ENCODE measurements around the gene SMIM24.
A peak's percentile ranks its signal among the peaks of the same experiment; 100 is the strongest.

Gene SMIM24

DNA sequence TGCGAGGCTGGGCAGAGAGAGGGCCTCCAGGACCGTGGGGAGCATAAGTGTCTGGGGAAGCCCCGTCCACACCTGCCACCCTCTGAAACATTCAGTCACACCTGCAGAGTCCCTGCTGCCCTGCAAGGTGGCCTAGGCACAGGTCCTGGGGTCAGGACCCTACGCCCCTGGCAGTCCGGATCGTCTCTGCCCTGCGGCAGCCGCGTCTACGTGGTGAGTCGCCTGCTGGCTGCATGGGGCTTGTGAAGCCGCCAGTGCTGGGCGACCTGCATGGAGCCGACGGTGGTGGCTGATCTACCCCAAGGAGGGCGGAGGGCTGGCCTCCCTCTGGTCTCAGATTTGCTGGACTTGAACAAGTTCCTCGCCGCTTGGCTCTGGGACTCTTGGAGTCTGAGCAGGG, 38.8 kb upstream of the SMIM24 start:
- Mint-ChIP-seq H3K9me3 (no peaks in the 10 kb centered on the region), H3K4me3 (no peak overlapping the region), H3K27ac (no peak overlapping the region), H3K27me3 (ENCODE audit: low read depth) (no peaks in the 10 kb centered on the region), H3K36me3 (ENCODE audit: low read depth) (peaks cover 9% of the 10 kb centered on the region), H3K4me1 (ENCODE audit: low read depth) (peaks cover 13% of the 10 kb centered on the region)

DNA sequence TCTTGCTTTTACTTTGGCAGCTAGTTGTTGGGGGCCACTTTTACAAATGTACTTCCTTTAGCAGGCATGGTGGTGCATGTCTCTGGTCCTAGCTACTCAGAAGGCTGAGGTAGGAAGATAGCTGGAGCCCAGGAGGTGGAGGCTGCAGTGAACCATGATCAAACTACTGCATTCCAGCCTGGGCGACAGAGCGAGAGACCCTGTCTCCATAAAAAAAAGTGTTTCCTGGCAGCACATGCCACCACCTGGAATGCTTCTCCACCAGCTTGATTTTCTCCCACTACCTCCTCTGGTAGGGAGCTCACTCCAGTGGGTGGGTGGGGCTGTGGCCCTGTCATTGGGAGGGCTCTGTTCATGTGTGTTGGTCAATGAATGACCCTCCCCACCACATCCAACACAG, 38.3 kb upstream of the SMIM24 start:
- H3K27me3 Mint-ChIP-seq (ENCODE audit: low read depth): no peaks in the 10 kb centered on the region
- no peak overlapping the region for H3K27ac Mint-ChIP-seq
- peaks cover 13% of the 10 kb centered on the region for H3K4me1 Mint-ChIP-seq (ENCODE audit: low read depth)
- no peaks in the 10 kb centered on the region for H3K9me3 Mint-ChIP-seq
- peaks cover 9% of the 10 kb centered on the region for H3K36me3 Mint-ChIP-seq (ENCODE audit: low read depth)
- H3K4me3 Mint-ChIP-seq: no peak overlapping the region

GRCh38 chr19:3518255-3518654, 37.9 kb upstream of the SMIM24 start:
- H3K27ac Mint-ChIP-seq: no peak overlapping the region
- no peaks in the 10 kb centered on the region for H3K27me3 Mint-ChIP-seq (ENCODE audit: low read depth)
- peaks cover 13% of the 10 kb centered on the region for H3K4me1 Mint-ChIP-seq (ENCODE audit: low read depth)
- H3K4me3 Mint-ChIP-seq: no peak overlapping the region
- peaks cover 9% of the 10 kb centered on the region for H3K36me3 Mint-ChIP-seq (ENCODE audit: low read depth)
- H3K9me3 Mint-ChIP-seq: no peaks in the 10 kb centered on the region

DNA sequence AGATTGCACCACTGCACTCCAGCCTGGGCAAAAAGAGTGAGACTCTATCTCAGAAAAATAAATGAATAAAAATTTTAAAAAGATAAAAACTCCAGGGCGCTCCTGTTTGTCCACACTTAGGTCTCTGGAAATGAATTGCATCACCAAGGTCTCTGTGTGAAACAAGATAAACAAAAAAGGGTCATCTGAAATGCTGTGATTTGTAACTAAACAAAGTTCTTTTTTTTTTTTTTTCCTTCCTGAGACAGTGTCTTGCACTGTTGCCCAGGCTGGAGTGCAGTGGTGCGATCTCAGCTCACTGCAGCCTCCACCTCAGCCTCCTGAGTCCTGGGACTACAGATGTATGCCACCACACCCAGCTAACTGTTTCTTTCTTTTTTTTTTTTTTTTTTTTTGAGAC, 37.3 kb upstream of the SMIM24 start:
- H3K27me3 Mint-ChIP-seq (ENCODE audit: low read depth): no peaks in the 10 kb centered on the region
- H3K9me3 Mint-ChIP-seq: no peaks in the 10 kb centered on the region
- H3K4me3 Mint-ChIP-seq: no peak overlapping the region
- H3K27ac Mint-ChIP-seq: no peak overlapping the region
- H3K36me3 Mint-ChIP-seq (ENCODE audit: low read depth): peaks cover 9% of the 10 kb centered on the region
- peaks cover 13% of the 10 kb centered on the region for H3K4me1 Mint-ChIP-seq (ENCODE audit: low read depth)

DNA sequence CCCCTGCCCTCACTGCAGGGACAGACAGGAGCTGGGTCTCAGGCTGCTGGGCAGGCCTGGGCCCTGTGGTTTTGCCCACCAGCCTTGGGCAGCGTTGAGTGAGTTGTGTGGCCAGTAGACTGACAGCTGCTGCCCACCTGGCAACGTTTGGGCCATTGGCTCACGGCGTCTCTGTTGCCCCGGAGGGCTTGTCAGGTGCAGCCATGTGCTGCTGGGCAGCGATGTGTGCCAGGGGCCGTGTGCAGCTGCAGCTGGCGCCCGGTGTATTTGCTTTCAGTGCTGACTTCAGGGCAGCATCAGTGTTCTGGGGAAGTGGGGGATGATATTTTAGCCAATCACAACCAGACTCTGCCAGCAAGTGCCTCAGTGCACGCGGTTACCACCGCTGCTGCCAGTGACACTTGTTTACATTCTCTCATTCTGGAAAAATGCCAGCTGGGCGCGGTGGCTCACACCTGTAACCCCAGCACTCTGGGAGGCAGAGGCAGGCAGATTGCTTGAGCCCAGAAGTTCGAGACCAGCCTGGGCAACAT, 36.4 kb upstream of the SMIM24 start:
- no peak overlapping the region for H3K4me3 Mint-ChIP-seq
- no peaks in the 10 kb centered on the region for H3K27me3 Mint-ChIP-seq (ENCODE audit: low read depth)
- H3K36me3 Mint-ChIP-seq (ENCODE audit: low read depth): peaks cover 7% of the 10 kb centered on the region
- H3K27ac Mint-ChIP-seq: no peak overlapping the region
- H3K9me3 Mint-ChIP-seq: no peaks in the 10 kb centered on the region
- H3K4me1 Mint-ChIP-seq (ENCODE audit: low read depth): peaks cover 11% of the 10 kb centered on the region

DNA sequence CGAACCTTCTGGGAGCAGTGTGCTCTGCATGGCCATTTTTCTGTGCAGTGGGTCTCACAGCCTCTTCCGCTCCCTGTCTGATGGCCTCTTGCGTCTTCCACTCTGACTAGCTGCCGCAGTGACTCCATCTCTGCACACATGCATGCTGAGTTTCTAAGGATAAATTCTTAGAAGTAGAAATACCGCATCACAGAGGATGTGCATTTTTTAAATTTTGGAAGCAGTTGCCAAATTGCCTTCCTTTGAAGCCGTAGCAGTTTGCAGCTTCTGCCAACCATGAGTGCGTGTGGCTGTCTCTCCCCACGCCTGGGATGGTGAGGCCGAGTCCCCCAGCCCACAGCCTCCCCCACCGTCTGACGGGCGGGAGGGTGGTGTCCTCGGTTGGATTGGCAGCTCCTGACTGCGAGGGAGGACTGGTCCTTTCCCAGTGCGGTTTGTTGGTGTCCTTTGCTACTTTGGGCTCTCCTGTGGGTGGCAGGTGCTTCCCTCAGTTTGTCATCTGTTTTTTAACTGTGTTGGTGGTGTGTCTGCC, 35.6 kb upstream of the SMIM24 start:
- Mint-ChIP-seq H3K9me3 (no peaks in the 10 kb centered on the region), H3K4me1 (ENCODE audit: low read depth) (peaks cover 9% of the 10 kb centered on the region), H3K4me3 (no peak overlapping the region), H3K27me3 (ENCODE audit: low read depth) (no peaks in the 10 kb centered on the region), H3K27ac (no peak overlapping the region), H3K36me3 (ENCODE audit: low read depth) (peaks cover 4% of the 10 kb centered on the region)

GRCh38 chr19:3514930-3515329, 34.6 kb upstream of the SMIM24 start:
- no peak overlapping the region for H3K4me3 Mint-ChIP-seq
- H3K36me3 Mint-ChIP-seq (ENCODE audit: low read depth): peaks cover 2% of the 10 kb centered on the region
- no peaks in the 10 kb centered on the region for H3K9me3 Mint-ChIP-seq
- H3K27ac Mint-ChIP-seq: no peak overlapping the region
- H3K4me1 Mint-ChIP-seq (ENCODE audit: low read depth): peaks cover 9% of the 10 kb centered on the region
- H3K27me3 Mint-ChIP-seq (ENCODE audit: low read depth): no peaks in the 10 kb centered on the region

- no peaks in the 10 kb centered on the region for H3K27me3 Mint-ChIP-seq (ENCODE audit: low read depth)
- no peaks in the 10 kb centered on the region for H3K9me3 Mint-ChIP-seq
- peaks cover 8% of the 10 kb centered on the region for H3K36me3 Mint-ChIP-seq (ENCODE audit: low read depth)
- H3K4me1 Mint-ChIP-seq (ENCODE audit: low read depth): peaks cover 18% of the 10 kb centered on the region
- H3K4me3 Mint-ChIP-seq: no peak overlapping the region
- no peak overlapping the region for H3K27ac Mint-ChIP-seq
Observed at GRCh38 chr19:3513229-3514140, 33.2 kb upstream of the SMIM24 start.

- peaks cover 21% of the 10 kb centered on the region for H3K4me1 Mint-ChIP-seq (ENCODE audit: low read depth)
- H3K9me3 Mint-ChIP-seq: no peaks in the 10 kb centered on the region
- no peak overlapping the region for H3K4me3 Mint-ChIP-seq
- H3K27me3 Mint-ChIP-seq (ENCODE audit: low read depth): no peaks in the 10 kb centered on the region
- H3K36me3 Mint-ChIP-seq (ENCODE audit: low read depth): peaks cover 8% of the 10 kb centered on the region
- H3K27ac Mint-ChIP-seq: no peak overlapping the region
Observed at GRCh38 chr19:3512562-3513228, 32.4 kb upstream of the SMIM24 start.

GRCh38 chr19:3511506-3512251, 31.4 kb upstream of the SMIM24 start:
- H3K4me3 Mint-ChIP-seq: no peak overlapping the region
- H3K27me3 Mint-ChIP-seq (ENCODE audit: low read depth): no peaks in the 10 kb centered on the region
- peaks cover 14% of the 10 kb centered on the region for H3K36me3 Mint-ChIP-seq (ENCODE audit: low read depth)
- H3K4me1 Mint-ChIP-seq (ENCODE audit: low read depth): peaks cover 25% of the 10 kb centered on the region
- H3K27ac Mint-ChIP-seq: no peak overlapping the region
- no peaks in the 10 kb centered on the region for H3K9me3 Mint-ChIP-seq

GRCh38 chr19:3510727-3511126, 30.4 kb upstream of the SMIM24 start:
- Mint-ChIP-seq H3K4me1 (ENCODE audit: low read depth) (peaks cover 24% of the 10 kb centered on the region), H3K27ac (no peak overlapping the region), H3K27me3 (ENCODE audit: low read depth) (no peaks in the 10 kb centered on the region), H3K4me3 (no peak overlapping the region), H3K36me3 (ENCODE audit: low read depth) (peaks cover 15% of the 10 kb centered on the region), H3K9me3 (no peaks in the 10 kb centered on the region)

DNA sequence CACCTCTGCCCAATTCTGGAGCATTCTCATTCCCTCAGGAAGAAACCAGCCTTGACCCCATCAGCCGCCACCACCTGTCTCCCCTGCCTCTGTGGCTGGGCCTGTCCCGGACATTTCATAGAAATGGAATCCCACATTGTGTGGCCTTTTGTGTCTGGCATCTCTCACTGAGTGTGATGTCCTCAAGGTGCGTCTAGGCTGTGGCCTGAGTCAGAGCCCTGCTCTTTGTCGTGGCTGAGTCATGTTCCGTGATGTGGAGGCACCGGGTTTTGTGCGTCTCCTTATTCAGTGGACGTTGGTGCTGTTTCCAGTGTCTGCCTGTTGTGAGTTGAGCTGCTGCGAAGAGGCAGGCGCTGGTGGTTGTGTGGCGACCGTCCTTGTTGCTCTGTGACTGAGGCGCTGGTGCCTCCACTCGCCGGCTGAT, 29.3 kb upstream of the SMIM24 start:
- Mint-ChIP-seq H3K9me3 (no peaks in the 10 kb centered on the region), H3K27ac (peak overlapping the region; percentile 58), H3K27me3 (ENCODE audit: low read depth) (no peaks in the 10 kb centered on the region), H3K4me3 (peak overlapping the region; percentile 30), H3K4me1 (ENCODE audit: low read depth) (peaks cover 30% of the 10 kb centered on the region), H3K36me3 (ENCODE audit: low read depth) (peaks cover 15% of the 10 kb centered on the region)

DNA sequence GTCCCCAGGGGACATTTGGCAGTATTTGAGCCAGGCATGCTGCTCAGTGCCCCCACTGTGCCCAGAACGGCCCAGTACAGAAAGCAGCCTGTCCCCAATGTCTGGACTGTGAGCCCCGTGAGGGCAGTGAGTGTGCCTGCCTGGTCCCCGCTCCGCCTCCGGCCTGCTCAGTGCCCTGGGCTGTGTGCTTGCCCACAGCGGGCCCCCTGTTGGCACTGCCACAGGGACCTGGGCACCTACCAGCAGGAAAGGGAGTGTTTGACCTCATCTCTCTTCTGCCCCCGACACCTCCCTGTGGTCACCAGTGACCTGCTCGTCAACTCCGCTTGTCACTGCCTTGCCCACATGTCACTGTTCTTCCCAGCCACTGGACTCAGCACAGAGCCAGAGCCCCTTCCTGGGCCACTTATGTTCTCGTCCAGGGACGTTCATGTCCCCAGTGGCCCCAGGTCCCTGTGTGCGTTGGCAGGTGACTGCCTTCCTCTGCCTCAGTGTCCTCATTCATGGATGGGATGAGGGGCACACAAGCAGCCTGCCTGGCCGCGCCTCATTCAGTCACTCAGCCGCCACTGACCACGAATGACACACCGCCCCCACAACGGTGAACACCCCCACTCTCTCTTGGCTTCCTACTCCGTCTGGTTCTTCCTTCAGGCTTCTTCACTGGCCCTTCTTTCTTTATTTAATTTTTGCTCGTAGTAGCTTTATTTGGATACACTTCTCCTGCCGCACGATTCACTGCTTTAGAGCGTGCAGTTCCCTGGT, 28.6 kb upstream of the SMIM24 start:
- H3K9me3 Mint-ChIP-seq: no peaks in the 10 kb centered on the region
- H3K36me3 Mint-ChIP-seq (ENCODE audit: low read depth): peaks cover 15% of the 10 kb centered on the region
- H3K4me3 Mint-ChIP-seq: peak overlapping the region; percentile 11
- H3K27ac Mint-ChIP-seq: peak overlapping the region; percentile 58
- H3K27me3 Mint-ChIP-seq (ENCODE audit: low read depth): no peaks in the 10 kb centered on the region
- H3K4me1 Mint-ChIP-seq (ENCODE audit: low read depth): peaks cover 31% of the 10 kb centered on the region
